ENCODE data around the gene CDK7.
"Not testable (repeated sequence)": the region's sequence is repeated elsewhere in the genome, so short reads cannot be mapped to it uniquely, and the experiment has no call there.

The CDK7 gene

GRCh38 chr5:69237877-69238276 lies 3.2 kb downstream of the CDK7 start:
- no peak for DNase-seq

- DNase-seq, result no peak
Measured at GRCh38 chr5:69238760-69239251, 4.1 kb downstream of the CDK7 start.

- no peak for DNase-seq
Measured at GRCh38 chr5:69242215-69242927, 7.7 kb downstream of the CDK7 start.

DNA sequence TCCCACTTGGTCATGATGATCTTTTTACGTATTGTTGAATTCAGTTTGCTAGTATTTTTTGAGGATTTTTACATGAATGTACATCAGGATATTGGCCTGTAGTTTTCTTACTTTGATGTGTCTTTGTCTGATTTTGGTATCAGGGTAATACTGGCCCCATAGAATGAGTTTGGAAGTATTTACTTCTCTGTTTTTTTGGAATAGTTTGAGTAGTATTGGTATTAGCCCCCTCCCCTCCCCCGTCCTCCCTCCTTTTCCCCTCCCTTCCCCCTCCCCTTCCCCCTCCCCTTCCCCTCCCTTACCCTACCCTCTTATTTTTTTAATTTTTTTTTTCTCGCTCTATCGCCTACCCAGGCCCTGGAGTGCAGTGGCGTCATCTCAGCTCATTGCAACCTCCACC lies 10.3 kb downstream of the CDK7 start:
- DNase-seq, result no peak

- DNase-seq, result no peak
Measured at GRCh38 chr5:69248019-69248418, 13.3 kb downstream of the CDK7 start.

- DNase-seq, result no peak
Measured at GRCh38 chr5:69250593-69250992, 15.9 kb downstream of the CDK7 start.

- no peak for DNase-seq
Measured at GRCh38 chr5:69252437-69252836, 17.8 kb downstream of the CDK7 start.

GRCh38 chr5:69255940-69256339 lies 21.3 kb downstream of the CDK7 start:
- not testable (repeated sequence) for DNase-seq

DNA sequence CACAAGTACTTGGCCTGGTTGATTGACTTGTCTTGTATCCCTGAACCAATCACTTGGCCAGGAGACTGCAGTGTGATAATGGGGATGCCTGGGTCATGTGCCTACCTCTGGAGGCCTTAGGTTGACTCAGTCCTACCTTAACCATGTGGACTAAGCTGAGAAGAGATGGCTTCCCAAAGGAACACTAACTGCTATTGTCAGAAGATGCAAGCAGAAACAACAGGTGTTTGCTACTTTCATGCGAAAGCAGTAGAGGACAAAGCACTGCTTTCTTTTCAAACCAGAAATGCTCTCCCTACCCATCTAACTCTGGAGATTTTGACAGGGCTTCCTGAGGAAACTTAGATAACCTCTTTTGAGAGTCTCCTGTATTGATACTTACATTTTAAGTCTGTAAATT lies 22.9 kb downstream of the CDK7 start:
- DNase-seq, result no peak

- DNase-seq, result no peak
Measured at GRCh38 chr5:69261034-69261433, 26.3 kb downstream of the CDK7 start.

GRCh38 chr5:69265931-69266330 lies 31.2 kb downstream of the CDK7 start:
- no peak for DNase-seq

DNA sequence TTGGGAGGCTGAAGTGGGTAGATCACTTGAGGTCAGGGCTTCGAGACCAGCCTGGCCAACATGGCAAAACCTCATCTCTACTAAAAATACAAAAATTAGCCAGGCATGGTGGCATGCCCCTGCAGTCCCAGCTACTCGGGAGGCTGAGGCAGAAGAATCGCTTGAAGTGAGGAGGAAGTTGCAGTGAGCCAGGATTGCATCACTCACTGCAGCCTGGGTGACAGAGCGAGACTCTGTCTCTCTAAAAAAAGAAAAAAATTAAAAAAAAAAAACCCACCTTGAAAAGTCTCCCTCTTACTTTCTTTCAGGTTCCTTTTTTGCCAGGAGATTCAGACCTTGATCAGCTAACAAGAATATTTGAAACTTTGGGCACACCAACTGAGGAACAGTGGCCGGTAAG lies 34.2 kb downstream of the CDK7 start:
- DNase-seq, result no peak

DNA sequence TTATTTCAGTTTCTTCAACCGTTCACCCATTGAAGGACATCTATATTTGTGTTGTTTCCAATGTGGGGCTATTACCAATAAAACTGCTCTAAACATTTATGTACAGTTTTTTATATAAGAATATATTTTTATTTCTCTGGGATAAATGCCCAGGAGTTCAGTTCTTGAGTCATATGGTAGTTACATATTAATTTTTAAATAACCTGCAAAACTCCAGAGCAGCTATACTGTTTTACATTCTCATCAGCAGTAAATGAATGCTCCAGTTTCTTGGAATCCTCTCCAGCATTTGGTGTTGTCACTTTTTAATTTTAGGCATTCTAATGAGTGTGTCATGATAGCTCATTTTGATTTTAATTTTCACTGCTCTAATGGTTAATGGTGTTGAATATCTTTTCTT lies 36.2 kb downstream of the CDK7 start:
- DNase-seq, result no peak

DNA sequence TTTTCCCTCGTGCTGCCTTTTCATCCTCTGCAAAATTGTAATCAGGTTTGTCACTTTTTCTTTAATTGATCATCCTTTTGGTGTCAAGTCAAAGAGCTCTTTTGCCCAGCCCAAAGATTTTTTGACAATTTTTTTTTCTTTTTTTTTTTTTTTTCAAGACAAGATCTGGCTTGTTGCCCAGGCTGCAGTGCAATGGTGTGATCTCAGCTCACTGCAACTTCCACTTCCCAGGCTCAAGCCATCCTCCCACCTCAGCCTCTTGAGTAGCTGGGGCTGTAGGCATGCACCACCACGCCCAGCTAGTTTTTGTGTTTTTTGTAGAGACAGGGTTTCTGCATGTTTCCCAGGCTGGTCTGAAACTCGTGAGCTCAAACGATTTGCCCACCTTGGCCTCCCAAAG lies 36.7 kb downstream of the CDK7 start:
- no peak for DNase-seq

- DNase-seq, result no peak
Measured at GRCh38 chr5:69275563-69275962, 40.9 kb downstream of the CDK7 start.

DNA sequence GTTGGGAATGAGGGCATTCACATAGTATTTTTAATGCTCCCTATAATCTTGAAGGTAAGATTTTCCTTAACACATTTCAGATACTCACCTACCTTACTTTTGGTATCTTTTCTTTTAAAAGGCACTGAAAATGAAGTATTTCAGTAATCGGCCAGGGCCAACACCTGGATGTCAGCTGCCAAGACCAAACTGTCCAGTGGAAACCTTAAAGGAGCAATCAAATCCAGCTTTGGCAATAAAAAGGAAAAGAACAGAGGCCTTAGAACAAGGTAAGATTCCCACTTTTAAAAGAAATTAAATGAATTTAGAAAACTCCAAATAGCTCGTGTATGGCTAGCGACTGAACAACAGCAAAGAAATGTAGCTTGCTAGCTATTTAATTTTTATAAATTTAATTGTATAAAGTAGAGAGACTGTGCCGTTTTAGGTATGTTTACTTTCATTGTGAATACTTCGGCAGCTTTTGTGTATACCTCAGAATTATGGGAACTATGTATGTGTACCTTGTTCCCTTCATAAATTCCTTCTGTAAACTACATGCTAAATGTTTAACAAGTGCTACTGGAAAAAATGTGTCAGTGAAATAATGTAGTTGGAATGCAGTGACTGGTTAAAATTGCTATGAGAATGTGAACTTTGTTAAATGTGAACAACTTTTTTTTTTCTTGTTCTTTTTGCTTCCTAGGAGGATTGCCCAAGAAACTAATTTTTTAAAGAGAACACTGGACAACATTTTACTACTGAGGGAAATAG lies 41.9 kb downstream of the CDK7 start:
- DNase-seq, result no peak

- no peak for DNase-seq
Measured at GRCh38 chr5:69279517-69279916, 44.8 kb downstream of the CDK7 start.

DNA sequence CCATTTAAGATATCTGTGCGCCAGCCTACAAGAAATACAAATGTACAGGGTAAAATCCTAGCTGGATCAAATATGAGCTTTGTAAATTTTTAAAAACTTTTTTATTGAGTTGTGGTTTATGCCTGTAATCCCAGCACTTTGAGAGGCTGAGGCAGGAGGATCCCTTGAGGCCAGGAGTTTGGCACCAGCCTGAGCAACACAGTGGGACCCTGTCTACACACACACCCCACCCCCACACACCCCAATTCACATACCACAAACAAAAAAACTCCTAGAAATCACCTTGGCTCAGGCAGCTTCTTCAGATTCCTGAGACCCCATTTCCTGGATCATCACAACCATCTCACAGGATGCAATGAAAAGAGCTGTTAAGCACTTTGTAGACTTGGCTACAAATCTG lies 46.4 kb downstream of the CDK7 start:
- no peak for DNase-seq

DNA sequence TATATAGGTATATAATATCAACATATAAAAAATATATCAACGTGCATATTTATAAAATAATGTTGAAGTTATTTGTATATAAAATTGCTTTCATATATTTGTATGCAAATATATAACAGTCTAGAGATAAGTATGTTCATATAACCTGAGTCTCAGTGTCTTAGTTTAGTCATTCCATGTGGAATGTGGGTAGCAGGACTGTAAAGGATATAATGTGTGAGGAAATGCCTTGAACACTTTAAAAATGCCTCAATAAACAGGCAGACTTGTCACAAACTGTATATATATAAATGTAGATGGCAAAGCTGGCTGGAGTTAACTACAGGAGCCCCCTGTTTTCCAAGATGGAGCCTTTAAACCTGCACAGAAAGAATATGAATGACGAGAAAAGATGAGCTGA lies 49.5 kb downstream of the CDK7 start:
- DNase-seq, result no peak

- DNase-seq, result no peak
Measured at GRCh38 chr5:69285448-69286116, 50.9 kb downstream of the CDK7 start.

DNA sequence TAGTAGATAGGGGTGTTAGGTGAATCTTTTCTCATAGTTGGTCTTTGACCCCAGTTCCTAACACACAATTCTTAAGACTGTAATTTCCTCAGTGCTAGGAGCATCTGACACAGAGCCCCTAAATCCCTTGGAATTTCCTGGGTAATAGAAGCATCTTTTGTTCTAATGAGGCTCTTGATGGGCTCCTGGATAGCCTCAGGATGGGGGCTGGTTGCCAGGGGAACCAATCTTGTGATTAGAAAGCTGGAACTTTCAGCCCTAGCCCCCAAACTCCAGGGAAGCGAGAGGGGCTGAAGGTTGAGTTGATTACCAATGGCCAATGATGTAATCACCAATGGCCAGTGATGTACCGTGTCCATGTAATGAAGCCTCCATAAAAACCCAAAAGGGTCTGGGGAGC lies 53.4 kb downstream of the CDK7 start:
- DNase-seq, result no peak

- DNase-seq, result no peak
Measured at GRCh38 chr5:69288688-69289087, 54.0 kb downstream of the CDK7 start.

GRCh38 chr5:69292306-69292705 lies 57.6 kb downstream of the CDK7 start:
- no peak for DNase-seq

GRCh38 chr5:69293882-69294281 lies 59.2 kb downstream of the CDK7 start:
- no peak for DNase-seq

Data from DMS79 (cell line).